T-helper 1 cell treated with Interleukin-12 subunit alpha and Interleukin-12 subunit beta and Interleukin-4 antibody, amounts not matched to agents 30 ng/mL and 1 ng/mL, for 36 hours (primary cell): ENCODE results near the gene PIAS4. TPM values are rescaled to one million over a fixed set of nuclear protein-coding genes. Genes with fewer than 3 reads are reported as not detected.
"Not testable (repeated sequence)": the region's sequence is repeated elsewhere in the genome, so short reads cannot be mapped to it uniquely, and the experiment has no call there.

Source experiments
- intact Hi-C: fragments of 100-400 bp; cut with micrococcal nuclease; formaldehyde crosslinking; loops from one replicate; pipeline ENCODE4 v1.15.1; 2024
- total RNA-seq: library from RNA; stranded (reverse); gene quantifications from 2 replicates; pipeline ENCODE4 v1.2.3, GENCODE V29; 2022

The PIAS4 gene
- total RNA-seq, 1 donor from 2014 or later = 38.4 TPM

DNA sequence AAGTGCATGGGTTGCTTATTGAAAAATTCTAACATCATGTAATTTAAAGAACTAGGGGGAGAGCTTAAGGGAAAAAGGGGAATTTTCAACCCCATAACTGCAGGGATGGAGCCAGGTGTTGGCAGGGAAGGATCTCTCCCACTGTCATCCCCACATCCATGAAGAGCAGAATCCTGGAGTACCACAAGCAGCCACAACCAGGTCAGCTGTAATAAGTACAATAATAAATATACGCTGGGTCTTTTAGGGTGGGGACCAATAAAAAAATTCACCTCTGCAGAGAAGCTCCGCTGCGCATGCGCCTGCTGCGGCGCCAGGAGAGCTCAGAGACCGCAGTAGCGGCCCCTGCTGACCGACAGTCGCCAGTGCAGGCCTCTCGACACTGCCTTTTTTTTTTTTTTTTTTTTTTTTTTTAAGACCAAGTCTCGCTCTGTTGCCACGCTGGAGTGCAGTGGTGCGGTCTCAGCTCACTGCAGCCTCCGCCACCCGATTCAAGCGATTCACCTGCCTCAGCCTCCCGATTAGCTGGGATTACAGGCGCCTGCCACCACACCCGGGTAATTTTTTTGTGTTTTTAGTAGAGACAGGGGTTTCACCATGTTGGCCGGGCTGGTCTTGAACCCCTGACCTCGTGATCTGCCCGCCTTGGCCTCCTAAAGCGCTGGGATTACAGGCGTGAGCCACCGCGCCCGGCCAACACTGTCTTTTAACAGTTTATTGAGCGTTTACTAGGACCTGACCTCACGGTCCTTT is 19.7 kb upstream of the PIAS4 start:
- intact Hi-C loops = loop anchor here (2.0 to 10.0 kb wide), 6 partner anchors 355 to 485 kb away; partner anchors contain the start of genes CACTIN, CHAF1A, DOHH and FZR1

DNA sequence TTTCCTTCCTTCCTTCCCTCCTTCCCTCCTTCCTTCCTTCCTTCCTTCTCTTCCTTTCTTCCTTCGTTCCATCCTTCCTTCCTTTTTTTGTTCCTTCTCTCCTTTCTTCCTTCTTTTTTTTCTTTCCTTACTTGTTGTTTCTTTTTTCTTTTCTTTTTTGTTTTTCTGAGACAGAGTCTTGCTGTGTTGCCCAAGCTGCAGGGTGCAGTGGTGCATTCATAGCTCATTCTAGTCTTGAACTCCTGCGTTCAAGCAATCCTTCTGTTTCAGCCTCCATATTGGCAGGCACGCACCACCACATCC is 16.8 kb upstream of the PIAS4 start:
- intact Hi-C loops = loop anchor here (1.0 kb wide), 4 partner anchors 17 to 227 kb away; partner anchors contain the start of genes ANKRD24, PIAS4 and SIRT6

GRCh38 chr19:3995607-3996006 is 11.9 kb upstream of the PIAS4 start:
- intact Hi-C loops = no loop called here

- intact Hi-C loops = not testable (repeated sequence)
Measured at GRCh38 chr19:3998667-3999412, 8.7 kb upstream of the PIAS4 start.

GRCh38 chr19:4000798-4001197 is 6.7 kb upstream of the PIAS4 start:
- intact Hi-C loops = not testable (repeated sequence)

DNA sequence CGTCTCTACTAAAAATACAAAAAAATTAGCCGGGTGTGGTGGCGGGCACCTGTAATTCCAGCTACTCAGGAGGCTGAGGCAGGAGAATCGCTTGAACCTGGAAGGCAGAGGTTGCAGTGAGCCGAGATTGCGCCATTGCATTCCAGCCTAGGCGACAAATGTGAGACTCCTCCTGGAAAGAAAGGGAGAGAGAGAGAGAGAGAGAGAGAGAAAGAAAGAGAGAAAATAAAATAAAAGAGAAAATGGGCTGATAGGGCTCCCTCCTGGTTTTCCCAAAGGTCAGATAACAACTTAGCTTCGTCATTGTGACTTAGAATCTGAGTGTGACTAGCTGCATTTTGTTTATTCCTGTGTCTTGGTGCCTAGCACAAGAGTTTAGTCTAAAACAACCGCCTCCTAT is 2.1 kb upstream of the PIAS4 start:
- intact Hi-C loops = loop anchor here (5.0 kb wide), 1 partner anchor 117 kb away; the partner anchor contains the start of gene MAP2K2

- intact Hi-C loops = loop anchor here (1.0 to 5.0 kb wide), 10 partner anchors 18 to 436 kb away; partner anchors contain the start of genes DAPK3, HMG20B, MAP2K2 and MPND
Measured at GRCh38 chr19:4007836-4008539, 452 bp downstream of the PIAS4 start.

DNA sequence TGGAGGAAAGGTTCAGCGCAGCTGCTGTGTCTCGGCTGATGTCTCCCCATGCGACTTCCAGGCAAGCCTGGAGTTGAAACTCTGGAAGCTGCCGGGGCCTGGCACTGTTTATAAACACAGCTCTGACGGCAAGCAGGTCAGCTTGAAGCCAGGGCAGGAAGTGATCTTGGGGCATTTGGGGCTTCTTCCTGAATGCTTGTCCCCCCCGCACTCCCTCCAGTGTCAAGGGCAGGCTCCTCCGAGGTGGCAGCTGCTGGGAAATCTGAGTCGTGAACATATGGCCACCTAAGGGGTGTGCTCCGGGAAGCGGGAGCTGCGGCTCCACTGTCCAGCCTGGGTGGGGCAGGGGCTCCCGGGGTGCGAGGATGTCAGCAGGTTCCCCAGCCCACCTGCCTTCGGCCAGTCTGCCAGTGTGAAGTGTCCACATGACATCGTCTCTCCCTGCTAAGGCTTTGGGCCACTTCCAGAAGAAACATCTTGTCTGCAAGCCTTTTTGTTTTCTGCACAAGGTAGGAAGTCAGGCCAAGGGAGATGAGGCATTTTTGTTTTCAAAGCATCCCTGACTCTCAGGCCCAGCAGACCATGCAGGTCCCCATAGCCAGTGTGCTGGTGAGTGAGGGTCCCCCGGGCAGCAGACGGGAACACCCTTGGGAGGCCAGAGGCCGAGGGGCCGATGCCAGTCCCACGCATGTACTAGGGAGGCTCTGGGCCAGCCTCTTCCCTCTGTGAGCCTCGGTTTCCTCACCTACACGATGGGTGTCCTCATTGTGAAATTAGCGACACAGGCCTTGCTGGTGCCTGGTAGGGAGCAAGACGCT is 2.7 kb downstream of the PIAS4 start:
- intact Hi-C loops = loop anchor here (5.0 kb wide), 1 partner anchor 112 kb away; the partner anchor contains the start of gene MAP2K2

DNA sequence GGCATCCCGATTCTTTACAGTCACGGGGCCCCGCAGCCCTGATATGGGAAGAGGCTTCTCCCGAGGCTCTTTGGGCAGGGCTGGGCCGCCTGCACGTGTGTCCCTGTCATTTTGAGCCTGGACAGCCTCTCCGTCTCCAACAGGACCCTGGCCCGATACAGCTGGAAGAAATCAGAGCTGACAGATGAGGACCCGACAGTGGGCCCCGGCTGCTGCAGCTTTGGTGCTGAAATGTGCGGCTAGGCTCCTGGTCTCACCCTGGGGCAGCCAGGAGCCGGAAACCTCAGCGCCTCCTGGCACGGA is 3.2 kb downstream of the PIAS4 start:
- intact Hi-C loops = no loop called here

DNA sequence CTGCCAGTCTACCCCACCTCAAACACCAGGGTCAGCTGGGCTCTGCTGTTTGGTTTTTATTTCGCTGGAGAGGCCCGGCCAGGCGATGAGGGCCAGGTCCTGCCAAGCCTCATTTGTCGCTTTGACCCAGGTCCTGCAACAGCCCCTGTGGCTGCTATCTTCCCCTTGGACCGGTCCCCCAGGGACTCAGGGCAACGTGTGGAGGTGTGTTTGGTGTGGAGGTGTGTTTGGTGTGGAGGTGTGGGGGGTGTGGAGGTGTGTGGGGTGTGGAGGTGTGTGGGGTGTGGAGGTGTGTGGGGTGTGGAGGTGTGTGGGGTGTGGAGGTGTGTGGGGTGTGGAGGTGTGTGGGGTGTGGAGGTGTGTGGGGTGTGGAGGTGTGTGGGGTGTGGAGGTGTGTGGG is 3.9 kb downstream of the PIAS4 start:
- intact Hi-C loops = not testable (repeated sequence)

DNA sequence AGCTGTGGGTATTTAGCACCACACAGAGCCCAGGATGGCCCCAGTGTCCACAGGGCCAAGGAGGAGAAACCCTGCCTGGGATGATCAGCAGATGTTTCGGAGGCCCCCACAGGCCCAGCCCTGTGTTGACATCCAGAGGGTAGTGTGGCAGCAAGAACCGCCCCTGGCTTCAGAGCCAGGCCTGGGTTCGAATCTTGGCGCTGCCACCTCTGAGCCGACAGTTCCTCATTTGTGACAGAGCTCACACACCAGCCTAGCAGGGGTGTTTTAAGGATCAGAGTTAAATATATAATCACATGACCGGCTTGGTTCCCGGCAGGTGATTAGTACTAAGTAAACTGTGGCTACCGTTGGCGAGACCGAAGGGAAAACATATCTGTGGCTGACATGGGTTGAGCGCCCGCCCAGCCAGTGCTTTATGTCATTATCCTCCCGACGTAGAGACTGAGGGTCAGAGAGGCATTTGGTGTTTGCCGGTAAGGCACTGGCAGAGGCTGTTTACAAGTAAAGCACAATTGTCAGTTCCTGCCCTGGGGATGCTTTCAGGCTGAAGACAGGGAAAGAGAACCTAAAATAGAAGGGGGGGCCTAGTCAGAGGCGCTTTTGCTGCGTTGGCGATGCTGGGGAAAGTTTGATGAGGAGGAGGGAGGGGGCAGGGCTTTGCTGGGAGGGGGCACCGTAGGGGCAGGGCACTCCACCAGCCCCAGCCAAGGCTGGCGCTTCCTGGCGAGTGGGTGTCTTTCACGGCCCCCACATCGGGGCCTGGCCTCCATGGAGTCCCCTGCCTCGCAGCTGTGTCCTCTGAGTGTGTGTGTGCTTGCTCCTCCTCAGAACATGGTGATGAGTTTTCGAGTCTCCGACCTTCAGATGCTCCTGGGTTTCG is 4.8 kb downstream of the PIAS4 start:
- intact Hi-C loops = no loop called here

DNA sequence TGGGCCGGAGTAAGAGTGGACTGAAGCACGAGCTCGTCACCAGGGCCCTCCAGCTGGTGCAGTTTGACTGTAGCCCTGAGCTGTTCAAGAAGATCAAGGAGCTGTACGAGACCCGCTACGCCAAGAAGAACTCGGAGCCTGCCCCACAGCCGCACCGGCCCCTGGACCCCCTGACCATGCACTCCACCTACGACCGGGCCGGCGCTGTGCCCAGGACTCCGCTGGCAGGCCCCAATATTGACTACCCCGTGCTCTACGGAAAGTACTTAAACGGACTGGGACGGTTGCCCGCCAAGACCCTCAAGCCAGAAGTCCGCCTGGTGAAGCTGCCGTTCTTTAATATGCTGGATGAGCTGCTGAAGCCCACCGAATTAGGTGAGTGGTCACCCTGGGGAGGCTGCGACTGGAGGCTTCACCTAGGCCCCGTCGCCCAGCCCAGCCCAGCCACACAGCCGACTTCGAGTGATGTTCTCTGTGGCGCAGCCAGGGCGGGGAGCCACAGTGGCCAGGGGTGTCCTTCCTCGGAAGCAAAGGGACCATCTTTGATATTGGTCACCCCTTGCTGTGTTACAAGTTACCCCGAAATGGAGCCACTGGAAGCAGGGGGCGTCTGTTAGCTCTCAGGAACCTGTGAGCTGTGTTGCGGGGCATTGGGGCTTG is 5.6 kb downstream of the PIAS4 start:
- intact Hi-C loops = no loop called here

DNA sequence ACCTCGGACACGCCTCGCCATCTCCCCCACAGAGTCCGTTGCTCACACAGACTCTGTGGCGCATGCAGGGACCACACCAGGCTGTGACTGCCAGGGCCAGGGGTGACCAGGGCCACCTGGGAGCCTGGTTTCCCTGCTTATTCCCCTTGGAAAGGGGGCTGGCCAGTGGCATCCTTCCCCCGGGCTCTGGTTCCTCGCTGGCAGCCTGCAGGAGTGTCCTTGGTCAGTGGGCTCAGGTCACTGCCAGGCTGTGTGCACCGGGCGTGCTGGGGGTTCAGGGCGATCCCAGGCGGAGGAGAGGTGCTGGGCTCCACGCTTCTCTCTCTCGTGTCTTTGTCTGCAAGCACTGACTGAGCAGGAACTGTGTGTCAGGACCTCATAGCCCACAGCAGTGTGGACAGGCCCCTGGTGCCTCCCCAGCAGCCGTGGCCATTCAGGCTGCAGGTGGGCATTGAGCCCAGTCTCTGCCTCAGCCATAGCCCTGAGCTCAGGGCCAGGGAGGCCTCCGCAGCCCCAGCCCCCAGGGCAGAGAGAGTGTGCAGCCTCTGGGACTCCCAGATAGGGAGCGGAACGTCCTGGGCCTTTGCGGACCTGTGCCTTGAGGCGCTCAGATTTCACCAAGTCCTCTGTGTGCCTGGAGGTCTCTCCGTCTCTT is 6.5 kb downstream of the PIAS4 start:
- intact Hi-C loops = no loop called here

- intact Hi-C loops = no loop called here
Measured at GRCh38 chr19:4014541-4015491, 7.3 kb downstream of the PIAS4 start.

DNA sequence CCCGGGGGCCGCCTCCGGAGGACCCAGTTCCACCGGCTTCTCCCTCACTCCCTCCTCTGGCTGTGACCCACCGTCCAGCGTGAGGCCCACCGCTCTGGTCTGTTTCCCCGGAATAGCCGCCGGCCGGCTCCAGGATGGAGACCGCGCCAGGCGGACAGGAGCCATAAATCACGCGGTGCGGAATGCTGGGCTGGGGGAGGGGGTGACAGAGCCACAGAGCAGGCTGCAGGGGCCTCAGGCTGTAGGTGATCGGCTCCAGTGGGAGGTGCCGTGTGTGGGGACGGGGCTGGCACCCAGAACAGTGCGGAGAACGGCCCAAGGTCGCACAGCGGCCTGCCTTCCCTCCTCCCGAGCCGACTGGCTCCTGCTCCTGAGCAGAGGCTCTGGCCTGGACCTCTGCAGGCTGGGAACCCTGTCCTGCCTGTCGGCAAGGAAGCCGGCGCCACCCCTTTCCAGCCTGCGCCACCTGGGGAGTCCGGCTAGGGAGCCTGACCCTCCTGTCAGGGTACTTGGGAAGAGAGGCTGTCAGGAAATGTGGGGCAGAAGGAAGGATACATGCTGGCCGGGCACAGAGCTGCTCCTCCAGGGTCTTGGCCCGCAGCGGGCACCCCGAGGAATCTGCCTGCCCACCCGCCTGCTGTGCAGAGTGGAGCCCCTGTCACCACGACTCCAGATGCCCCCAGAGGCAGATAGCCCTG is 8.3 kb downstream of the PIAS4 start:
- intact Hi-C loops = no loop called here

- intact Hi-C loops = no loop called here
Measured at GRCh38 chr19:4016486-4016885, 8.9 kb downstream of the PIAS4 start.

GRCh38 chr19:4016903-4017638 is 9.5 kb downstream of the PIAS4 start:
- intact Hi-C loops = no loop called here
